Subcutaneous preadipocyte (primary cell): ENCODE measurements around the gene ATF7IP. TPM values are rescaled to one million over a fixed set of nuclear protein-coding genes. Genes with fewer than 3 reads are reported as not detected.

ENCODE experiments used
- total RNA-seq: library from RNA; depleted of rRNA; stranded (reverse); fragments of >200 nt; gene quantifications from 2 replicates; pipeline ENCODE4 v1.2.3, GENCODE V29; 2012

Gene ATF7IP
- total RNA-seq, result 26.8 and 33.8 TPM in 2 replicates

DNA sequence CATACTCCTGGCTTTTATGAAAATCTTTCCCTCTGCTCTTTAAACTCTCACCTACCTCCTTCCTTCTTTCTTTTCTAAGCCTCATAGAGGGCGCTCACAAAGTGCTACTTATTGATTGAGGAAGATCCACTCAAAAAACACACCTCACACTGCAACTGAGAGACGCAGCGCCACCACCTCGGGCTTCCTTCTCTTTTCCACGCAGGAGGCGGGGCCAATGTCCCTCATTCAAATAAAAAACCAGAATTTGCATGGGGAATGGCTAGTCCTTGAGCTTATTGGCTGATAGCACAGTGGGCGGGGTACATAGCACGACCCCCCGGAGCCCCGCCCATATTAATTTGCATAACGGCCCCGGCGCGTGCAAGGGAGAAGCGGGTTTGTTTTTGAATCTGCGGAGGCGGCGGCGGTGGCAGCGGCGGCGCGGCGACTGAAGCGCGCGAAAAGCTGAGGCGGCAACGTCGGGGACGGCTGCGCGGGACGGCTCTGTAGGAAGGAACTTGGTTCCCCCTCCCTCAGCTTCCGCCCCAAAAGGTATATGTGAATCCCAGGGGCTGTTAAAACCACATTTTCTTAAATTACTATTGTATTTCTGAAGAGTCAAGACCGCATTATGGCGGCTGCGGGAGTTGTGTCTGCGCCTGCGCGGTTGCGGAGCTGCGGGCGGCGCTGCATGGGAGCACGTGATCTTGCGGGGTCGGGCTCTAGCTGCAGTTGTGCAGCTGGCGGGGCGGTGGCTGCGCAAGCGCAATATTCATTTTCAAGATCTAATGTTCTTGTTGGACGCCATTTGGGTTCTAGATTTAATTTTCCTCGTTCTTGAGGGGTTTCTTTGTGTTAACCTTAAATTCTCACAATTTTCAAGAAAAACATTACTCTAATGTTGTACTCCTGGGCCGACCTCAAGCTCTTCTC is at the start of gene ATF7IP:
Gene ATF7IP, plus strand, starts transcription at position 389 of the 915 bp plus-strand sequence. CDS start 58,234 bp downstream, outside the sequence.

Other genes starting within 250 kb of the ATF7IP start
- gene PLBD1, start 202.2 kb downstream of the ATF7IP start, total RNA-seq, result 1.4 and 2.9 TPM in 2 replicates